Mesothelial cell of epicardium (in vitro differentiated cells): ENCODE measurements around the gene CIDEA. TPM values are rescaled to one million over a fixed set of nuclear protein-coding genes. Genes with fewer than 3 reads are reported as not detected.

Experiments
- DNase-seq, 2 experiments: peaks; one replicate each; pipeline ENCODE4 v3.0.0; 2021; ENCODE audit warnings: low spot score in 2 of 2; ENCODE audit not compliant: unreplicated experiment in 2 of 2
- H3K27ac Mint-ChIP-seq: 2 replicates; pipeline ENCODE4 v1.8.0; 2021; ENCODE audit warnings: mixed read lengths
- H3K27me3 Mint-ChIP-seq: 2 replicates; pipeline ENCODE4 v1.8.0; 2021; ENCODE audit warnings: low read depth, mixed read lengths
- H3K36me3 Mint-ChIP-seq: 2 replicates; pipeline ENCODE4 v1.8.0; 2021; ENCODE audit warnings: mixed read lengths
- H3K4me1 Mint-ChIP-seq: 2 replicates; pipeline ENCODE4 v1.8.0; 2021; ENCODE audit warnings: mixed read lengths
- H3K4me3 Mint-ChIP-seq: 2 replicates; pipeline ENCODE4 v1.8.0; 2021; ENCODE audit warnings: mild to moderate bottlenecking, moderate library complexity, mixed read lengths
- H3K9me3 Mint-ChIP-seq: 2 replicates; pipeline ENCODE4 v1.8.0; 2021; ENCODE audit warnings: mixed read lengths
- total RNA-seq: library from RNA; stranded (reverse); gene quantifications from 3 replicates; pipeline ENCODE4 v1.2.1, GENCODE V29; 2021
- TF ChIP-seq, protein P1 (sequence below): fragments of 200-600 bp; sonication (generic); IDR thresholded peaks from one replicate; pipeline ENCODE4 v1.5.0; 2021; ENCODE audit warnings: antibody characterized with exemption; ENCODE audit not compliant: unreplicated experiment

Gene CIDEA
- total RNA-seq, 1 donor from 2014 or later = not detected

- DNase-seq = peak in 1 of 2 experiments; percentile 53
- Mint-ChIP-seq H3K4me1 (peaks cover 27% of the 10 kb centered on the region), H3K27ac (peak overlapping the region; percentile 89)
Measured at GRCh38 chr18:12306752-12307700, 52.9 kb downstream of the CIDEA start.

GRCh38 chr18:12307701-12308385, 53.7 kb downstream of the CIDEA start, which contains the start of gene TUBB6:
TSS of gene TUBB6 (plus strand) at chr18:12308241. CDS start at chr18:12308293, 52 bp downstream.
- DNase-seq = peak; percentile 42 to 65
- peaks cover 32% of the 10 kb centered on the region for H3K27me3 Mint-ChIP-seq
- TF ChIP-seq, protein P1, sequence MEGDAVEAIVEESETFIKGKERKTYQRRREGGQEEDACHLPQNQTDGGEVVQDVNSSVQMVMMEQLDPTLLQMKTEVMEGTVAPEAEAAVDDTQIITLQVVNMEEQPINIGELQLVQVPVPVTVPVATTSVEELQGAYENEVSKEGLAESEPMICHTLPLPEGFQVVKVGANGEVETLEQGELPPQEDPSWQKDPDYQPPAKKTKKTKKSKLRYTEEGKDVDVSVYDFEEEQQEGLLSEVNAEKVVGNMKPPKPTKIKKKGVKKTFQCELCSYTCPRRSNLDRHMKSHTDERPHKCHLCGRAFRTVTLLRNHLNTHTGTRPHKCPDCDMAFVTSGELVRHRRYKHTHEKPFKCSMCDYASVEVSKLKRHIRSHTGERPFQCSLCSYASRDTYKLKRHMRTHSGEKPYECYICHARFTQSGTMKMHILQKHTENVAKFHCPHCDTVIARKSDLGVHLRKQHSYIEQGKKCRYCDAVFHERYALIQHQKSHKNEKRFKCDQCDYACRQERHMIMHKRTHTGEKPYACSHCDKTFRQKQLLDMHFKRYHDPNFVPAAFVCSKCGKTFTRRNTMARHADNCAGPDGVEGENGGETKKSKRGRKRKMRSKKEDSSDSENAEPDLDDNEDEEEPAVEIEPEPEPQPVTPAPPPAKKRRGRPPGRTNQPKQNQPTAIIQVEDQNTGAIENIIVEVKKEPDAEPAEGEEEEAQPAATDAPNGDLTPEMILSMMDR = no peak
- H3K36me3 Mint-ChIP-seq = peaks cover 22% of the 10 kb centered on the region
- peaks cover 6% of the 10 kb centered on the region for H3K9me3 Mint-ChIP-seq
- H3K4me1 Mint-ChIP-seq = peaks cover 27% of the 10 kb centered on the region
- peak within 1 kb of the TSS; percentile 89 for H3K27ac Mint-ChIP-seq
- peak within 1 kb of the TSS; percentile 81 for H3K4me3 Mint-ChIP-seq

More at GRCh38 chr18:12306752-12307700, 52.9 kb downstream of the CIDEA start:
- Mint-ChIP-seq H3K9me3 (peaks cover 6% of the 10 kb centered on the region), H3K36me3 (peaks cover 18% of the 10 kb centered on the region), H3K4me3 (peak overlapping the region; percentile 81), H3K27me3 (peaks cover 32% of the 10 kb centered on the region)
- TF ChIP-seq, protein P1 = no peak

GRCh38 chr18:12308386-12309100, 54.4 kb downstream of the CIDEA start:
- peaks cover 27% of the 10 kb centered on the region for H3K4me1 Mint-ChIP-seq
- H3K27me3 Mint-ChIP-seq = peaks cover 32% of the 10 kb centered on the region
- peak overlapping the region; percentile 75 for H3K4me3 Mint-ChIP-seq
- H3K9me3 Mint-ChIP-seq = peaks cover 6% of the 10 kb centered on the region
- TF ChIP-seq, protein P1 = no peak
- H3K36me3 Mint-ChIP-seq = peaks cover 27% of the 10 kb centered on the region
- peak in 1 of 2 experiments; percentile 73 for DNase-seq
- H3K27ac Mint-ChIP-seq = peak overlapping the region; percentile 72

GRCh38 chr18:12309683-12310198, 55.6 kb downstream of the CIDEA start:
- Mint-ChIP-seq H3K4me3 (peak overlapping the region; percentile 75), H3K36me3 (peaks cover 34% of the 10 kb centered on the region), H3K27me3 (peaks cover 32% of the 10 kb centered on the region), H3K4me1 (peaks cover 25% of the 10 kb centered on the region), H3K9me3 (peaks cover 6% of the 10 kb centered on the region), H3K27ac (peak overlapping the region; percentile 6)
- no peak for DNase-seq
- TF ChIP-seq, protein P1 = no peak

GRCh38 chr18:12310762-12311161, 56.6 kb downstream of the CIDEA start:
- H3K36me3 Mint-ChIP-seq = peaks cover 34% of the 10 kb centered on the region
- peaks cover 23% of the 10 kb centered on the region for H3K4me1 Mint-ChIP-seq
- no peak for DNase-seq
- no peak overlapping the region for H3K27ac Mint-ChIP-seq
- H3K9me3 Mint-ChIP-seq = peaks cover 6% of the 10 kb centered on the region
- TF ChIP-seq, protein P1 = no peak
- peaks cover 25% of the 10 kb centered on the region for H3K27me3 Mint-ChIP-seq
- no peak overlapping the region for H3K4me3 Mint-ChIP-seq
